ENCODE measurements around the gene CD300C. TPM values are rescaled to one million over a fixed set of nuclear protein-coding genes. Genes with fewer than 3 reads are reported as not detected.
"Not testable (repeated sequence)": the region's sequence is repeated elsewhere in the genome, so short reads cannot be mapped to it uniquely, and the experiment has no call there.

Gene CD300C
- not detected for total RNA-seq

DNA sequence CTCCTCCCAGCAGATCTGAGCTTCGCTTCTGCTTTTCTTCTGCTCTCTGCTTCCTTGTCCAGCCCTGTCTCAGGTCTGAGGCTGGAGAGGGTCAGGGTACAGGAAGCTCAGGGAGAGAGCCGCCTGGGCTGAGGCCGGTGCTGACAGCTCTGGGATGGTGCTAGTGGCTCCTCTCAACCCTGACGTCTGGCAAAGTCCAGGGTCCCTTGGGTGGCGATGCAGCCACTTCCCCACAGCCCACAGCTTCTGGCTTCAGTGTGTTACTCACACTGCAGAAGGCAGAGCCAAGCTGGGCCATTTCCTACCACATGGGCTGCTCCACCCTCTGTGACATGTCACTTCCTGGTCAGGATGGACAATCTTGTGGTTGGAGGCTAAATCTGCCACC lies at the start of gene CD300C:
Gene CD300C (minus strand): TSS at position 273 of the 388 bp plus-strand sequence. CDS start 333 bp downstream, outside the sequence.
- DNase-seq: no peak

DNA sequence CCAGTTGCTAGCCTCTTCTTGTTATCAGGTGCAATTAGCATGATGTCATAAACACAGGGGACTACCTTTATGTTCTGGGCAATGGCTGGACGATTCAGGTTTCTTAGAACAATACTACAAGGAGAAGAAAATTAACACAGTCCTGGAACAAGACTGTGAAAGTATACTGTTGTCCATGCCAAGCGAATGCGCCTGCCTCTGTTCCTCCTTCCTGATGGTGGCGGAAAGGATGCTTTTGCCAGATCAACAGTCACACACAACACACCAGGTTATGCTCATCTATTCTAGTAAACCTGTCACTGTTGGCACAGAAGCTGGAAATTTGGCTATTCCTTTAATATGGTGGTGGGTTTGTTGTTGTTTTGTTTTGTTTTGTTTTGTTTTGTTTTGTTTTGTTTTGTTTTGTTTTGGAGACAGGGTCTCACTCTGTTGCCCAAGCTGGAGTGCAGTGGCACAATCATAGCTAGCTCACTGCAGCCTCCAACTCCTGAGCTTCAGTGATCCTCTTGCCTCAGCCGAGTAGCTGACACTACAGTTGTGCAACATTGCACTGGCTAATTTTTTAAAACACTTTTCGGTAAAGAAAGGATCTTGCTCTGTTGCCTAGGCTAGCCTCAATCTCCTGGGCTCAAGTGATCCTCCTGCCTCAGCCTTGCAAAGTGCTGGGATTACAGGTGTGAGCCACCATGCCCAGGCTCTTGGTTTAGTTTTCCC lies 49.3 kb upstream of the CD300C start:
- no peak for DNase-seq

DNA sequence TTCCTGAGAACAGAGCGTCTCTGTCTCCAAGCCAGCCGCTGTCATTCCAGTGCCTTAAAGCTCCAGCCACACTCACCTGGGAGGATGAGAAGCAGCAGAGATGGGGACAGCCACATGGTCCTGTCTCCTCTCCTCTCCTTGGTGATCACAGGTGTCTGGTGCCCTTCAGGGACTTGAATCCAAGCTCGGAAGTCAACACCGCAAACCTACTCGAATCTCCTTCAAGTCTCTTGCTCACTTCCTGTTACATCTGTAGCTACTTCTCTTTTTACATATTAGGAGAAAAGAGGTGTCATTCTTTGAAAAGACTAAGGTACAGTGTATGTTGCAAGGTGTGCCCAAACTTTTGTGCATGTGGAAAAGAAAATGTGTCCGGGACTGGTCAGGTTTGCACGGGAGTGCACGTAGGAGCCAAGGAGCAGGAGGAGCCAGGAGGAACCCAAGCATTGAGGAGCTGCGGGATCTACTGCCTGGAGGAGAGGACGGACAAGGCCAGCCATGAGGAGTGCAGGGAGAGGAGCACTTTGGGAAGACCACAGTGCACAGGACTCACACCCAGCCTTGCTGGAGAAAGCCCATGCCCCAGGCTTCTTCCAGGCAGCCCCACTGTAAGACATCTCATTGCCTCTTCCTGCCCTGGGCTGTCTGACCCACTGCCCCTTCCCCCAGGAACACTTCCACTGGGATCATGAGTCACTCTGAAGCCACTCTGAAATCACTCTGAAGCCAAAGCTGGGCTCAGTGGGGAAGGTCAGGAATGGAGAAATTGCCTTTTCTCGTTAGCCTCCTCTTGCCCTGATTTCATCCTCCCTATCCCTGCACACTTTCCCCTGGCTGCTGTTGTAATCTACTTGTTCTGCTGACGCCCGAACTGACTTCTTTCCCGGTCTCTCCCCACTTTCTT lies 46.4 kb upstream of the CD300C start, which contains the start of gene CD300LD:
Gene CD300LD (minus strand): TSS at position 197 of the 904 bp plus-strand sequence. CDS start 81 bp downstream, at position 116.
- no peak for DNase-seq

DNA sequence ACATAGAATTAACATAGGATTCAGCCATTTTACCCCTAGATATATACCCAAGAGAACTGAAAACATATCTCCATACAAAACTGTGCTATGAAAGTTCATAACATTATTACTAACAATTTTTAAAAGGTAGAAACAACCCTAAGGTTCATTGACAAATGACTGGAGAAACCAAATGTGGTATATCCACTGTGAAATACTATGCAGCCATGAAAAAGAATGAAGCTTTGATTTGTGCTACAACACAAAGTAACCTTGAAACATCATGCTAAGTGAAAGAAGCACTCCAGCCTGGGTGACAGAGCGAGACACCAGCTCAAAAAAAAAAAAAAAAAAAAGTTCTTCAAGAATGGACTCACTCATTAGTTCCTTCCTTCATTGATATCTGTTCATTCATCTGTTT lies 45.6 kb upstream of the CD300C start:
- no peak for DNase-seq

DNA sequence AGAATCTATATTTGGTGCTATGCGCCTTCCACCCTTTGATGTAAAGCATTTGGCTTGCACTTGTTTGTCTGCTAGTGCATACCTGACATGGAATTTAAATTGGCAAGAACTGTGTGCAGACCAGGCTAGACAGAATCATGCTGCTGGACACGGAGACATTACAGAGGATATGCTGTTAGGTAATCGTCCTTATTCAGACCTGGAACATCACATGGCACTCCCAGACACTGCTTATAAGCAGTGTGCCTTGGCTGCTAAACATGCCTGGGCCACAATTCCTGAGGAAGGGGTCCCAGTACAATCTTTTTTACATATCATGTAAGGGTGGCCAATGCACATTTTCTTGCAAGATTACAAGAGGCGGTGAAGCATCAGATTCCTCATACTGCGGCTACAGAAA lies 39.8 kb upstream of the CD300C start:
- DNase-seq: no peak

DNA sequence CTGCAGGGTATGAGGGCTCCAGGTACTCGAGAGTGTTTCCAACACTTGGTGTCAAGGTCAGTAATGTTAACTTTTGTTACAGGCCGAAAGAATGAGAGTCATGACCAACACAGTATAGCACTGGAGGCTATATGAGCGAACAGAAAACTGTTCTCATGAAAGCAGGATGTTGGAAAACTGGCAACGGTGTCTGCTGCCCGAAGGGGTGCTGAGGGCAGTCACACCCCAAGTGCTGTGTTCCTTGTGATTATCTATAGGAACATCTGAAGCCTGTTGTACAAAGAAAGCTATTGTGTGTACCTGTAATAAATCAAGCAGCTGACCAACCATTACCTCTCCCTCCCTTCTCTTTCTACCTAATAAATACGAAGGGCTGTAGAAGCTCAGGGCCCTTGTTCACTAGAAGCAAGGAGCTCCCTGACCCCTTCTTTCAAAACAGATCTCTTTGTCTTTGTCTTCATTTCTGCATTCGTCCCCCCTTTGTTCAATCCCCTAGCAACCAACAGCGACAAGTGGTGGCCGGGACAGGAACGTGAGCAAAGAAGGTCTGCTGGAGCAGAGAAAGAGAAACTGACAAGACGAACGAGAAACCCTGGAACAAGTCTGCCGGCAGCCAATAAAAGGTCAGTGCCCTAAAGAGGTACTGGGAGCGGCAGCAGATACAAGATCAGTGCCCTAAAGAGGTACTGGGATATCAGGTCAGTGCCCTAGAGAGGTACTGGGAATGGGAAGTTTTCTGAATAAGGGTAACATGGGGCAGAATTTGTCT lies 38.6 kb upstream of the CD300C start:
- no peak for DNase-seq

DNA sequence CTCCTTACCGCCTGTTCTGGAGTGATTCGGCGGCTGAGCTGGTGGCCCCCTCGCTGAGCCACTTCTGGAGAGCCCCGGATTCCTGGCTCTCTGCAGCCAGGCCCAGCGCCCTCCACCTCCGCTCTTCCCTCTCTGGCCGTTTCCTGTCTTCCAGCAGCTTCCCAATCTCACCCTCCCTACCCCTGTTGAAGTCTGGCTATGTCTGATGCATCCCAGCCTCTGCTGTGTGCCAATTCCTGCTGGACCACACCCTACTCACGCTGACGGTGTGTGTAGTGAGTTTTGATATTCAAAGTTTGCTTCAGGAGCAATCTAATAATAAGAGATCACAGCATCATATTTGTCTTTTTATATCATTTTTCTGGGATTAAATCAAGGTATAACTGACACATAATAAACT lies 36.7 kb upstream of the CD300C start:
- no peak for DNase-seq

DNA sequence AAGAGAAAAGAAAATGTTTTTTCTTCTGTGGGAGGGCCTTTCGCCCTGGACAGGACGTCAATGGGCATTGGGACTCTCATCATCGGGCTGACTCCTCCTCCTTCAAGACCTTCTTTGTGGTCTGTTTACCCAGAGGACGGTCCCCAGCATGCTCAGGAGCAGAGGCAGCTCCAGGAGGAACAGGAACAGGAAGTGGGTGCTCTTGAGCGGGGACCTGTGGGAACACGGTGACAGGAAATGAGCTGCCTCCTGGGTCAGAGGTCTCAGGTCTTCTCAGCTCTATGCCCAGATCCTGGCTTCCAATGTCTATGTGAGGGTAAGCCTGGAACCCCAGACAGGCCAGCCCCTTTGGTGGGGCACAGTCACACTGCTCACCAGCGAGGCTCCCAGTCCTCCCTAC lies 34.0 kb upstream of the CD300C start:
- no peak for DNase-seq

DNA sequence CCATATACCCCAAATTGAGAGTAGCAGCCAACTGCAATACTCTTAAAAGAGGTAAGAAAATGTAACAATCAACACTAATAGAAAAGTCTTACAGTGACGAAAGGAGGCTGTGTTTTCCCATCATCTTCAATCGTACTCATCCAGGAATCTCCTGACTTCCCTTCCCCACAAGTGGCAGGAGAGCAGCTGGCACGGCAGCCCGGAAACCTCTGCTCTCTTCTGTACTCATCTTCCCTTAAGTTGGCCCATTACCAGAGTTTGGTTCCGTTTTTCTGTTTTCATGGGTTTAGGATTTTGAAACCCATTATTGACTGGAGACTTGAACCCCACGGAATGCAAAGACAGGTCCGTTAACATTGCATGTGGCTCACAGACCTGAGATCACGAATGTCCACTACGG lies 33.1 kb upstream of the CD300C start:
- no peak for DNase-seq

DNA sequence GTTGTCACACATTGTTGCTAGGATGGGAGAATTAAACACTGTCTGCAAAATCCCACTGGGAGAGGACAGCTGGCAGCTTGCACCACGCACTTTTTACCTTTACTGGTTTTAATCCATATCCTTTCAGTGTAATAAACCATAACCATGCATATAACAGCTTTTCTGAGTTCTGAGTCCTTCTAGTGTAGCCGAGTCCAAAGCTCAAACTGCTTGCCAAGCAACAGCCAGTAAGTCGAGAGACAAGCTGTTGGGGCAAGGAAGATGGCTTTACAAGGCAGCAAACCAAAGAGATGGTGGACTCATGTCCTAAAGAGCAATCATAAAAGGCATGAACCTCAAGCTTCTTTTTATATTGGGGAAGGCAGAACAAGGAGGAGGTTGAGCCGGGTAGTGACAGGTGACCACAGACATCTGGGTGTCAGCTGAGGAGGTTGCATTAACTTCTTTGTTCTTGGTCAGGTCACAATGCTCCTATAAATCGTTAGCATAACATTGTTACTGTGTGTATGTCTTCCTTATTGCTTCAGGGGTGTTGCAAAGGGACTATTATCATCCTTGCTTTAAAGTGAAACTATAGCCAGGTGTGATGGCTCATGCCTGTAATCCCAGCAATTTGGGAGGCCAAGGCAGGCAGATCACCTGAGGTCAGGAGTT lies 28.7 kb upstream of the CD300C start:
- DNase-seq: no peak

DNA sequence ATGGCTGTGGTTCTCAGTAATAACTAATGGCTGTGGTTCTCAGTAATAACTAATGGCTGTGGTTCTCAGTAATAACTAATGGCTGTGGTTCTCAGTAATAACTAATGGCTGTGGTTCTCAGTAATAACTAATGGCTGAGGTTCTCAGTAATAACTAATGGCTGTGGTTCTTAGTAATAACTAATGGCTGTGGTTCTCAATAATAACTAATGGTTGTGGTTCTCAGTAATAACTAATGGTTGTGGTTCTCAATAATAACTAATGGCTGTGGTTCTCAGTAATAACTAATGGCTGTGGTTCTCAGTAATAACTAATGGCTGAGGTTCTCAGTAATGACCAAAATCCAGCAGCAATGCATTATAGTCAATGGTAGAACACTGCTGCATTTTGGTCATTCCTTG lies 27.7 kb upstream of the CD300C start:
- not testable (repeated sequence) for DNase-seq

DNA sequence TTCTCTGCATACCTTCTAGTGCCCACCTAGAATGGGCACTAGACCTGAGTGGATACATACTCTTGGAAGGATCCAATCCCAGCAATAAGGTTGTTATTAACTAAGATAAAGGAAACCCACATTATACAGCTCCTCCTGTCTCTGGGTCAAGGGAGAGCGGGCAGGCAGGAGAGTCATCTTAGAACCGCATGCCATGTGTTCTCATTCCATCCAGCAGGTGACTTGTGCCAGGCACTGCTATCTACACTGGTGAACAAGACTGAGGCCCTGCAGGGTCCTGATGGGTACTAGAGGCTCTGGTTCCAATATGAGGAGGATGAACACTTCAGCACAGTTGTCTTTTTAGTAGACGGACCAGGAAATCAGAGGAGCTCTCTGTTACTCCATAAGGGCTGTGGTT lies 27.3 kb upstream of the CD300C start:
- DNase-seq: no peak

DNA sequence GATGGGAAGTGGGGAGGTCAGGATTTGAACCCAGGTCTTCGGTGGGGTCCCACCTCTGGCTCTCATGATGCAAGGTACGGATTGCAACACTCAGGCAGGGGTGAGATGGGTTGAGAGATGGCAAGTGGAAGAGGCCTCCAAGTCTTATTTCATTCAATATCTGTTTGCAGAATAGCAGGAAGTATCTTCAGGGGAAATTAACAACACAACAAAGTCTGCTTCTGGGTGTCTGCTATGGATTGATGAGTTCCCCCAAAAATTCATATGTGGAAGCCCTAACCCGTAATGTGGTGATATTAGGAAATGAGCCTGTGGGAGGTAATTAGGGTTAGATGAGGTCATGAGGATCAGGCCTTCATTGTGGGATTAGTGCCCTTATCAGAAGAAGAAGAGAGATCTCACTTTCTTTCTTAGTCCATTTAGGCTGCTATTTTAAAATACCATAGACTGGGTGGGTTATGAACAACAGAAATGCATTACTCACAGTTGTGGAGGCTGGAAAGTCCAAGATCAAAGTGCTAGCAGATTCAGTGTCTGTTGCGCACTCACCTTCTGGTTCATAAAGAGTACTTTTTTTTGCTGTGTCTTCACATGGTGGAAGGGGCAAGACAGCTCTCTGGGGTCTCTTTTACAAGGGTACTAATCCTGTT lies 25.8 kb upstream of the CD300C start:
- DNase-seq: no peak

DNA sequence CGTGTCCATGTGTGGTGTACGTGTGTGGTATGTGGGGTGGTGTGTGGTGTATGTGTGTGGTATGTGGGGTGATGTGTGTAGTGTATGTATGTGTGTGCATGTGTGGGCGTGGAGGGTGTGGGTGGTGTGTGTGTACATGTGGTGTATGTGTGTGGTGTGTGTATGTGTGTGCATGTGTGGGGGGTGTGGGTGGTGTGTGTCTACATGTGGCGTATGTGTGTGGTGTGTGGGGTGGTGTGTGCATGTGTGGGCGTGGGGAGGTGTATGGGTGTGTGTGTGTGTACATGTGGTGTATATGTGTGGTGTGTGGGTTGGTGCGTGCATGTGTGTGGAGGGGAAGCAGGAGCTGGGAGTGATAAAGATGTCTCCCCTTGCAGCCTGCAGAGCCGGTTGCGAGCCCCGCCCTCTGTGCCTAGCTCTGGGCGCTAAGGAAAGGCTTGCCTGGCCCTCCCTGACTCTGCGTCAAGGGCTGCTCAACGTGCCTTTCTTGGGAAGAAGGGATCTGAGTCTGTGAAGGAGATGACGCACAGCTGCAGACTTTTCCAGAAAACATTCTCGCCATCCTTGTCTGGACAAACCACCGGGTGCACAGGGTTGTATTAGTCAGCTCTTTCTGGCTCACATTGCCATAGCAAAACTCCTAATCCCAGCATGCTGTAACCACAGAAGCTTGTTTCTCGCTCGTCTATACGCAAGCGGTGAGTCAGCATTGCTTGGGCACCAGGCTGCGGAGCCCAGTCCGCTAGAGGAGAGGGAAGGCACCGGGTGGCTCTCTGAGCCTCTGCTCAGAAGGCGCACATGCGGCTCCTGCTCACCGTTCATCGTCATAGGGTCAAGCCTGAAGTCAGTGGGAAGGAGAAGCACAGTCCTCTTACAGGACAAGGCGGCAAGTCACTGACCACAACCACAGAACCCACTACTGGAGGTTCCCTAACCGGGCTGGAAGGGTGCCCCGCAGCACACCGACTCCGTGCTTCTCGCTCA lies 23.4 kb upstream of the CD300C start:
- DNase-seq: no peak

DNA sequence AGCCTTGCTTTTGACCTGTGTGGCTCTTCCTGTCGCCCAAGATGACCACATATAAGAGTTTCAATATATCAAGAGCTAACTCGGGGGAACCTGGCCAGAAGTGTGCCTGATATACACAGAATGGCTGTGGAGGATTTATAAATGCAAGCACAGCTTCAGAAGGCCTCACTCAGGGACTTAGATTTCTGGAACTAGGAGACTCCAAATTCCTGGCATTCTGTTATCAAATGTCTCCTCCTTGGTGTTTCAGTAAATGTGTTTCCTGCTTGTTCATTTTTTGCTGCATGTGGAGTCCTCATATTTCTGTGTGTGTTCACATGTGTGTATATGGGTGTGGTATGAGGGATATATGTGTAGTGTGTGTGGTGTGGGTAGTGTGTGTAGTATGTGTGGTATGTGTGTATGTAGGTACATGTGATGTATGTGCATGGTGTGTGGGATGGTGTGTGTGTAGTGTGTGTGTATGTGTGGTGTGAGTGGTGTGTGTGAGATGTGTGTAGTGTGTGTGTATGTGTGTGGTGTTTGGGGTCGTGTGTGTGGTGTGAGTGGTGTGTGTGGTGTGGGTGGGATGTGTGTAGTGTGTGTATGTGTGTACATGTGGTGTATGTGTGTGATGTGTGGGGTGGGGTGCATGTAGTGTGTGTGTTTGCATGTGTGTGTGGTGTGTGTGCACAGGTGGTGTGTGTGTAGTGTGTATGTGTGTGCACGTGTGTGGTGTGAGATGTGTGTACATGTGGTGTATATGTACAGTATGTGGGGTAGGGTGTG lies 22.4 kb upstream of the CD300C start:
- DNase-seq: no peak

DNA sequence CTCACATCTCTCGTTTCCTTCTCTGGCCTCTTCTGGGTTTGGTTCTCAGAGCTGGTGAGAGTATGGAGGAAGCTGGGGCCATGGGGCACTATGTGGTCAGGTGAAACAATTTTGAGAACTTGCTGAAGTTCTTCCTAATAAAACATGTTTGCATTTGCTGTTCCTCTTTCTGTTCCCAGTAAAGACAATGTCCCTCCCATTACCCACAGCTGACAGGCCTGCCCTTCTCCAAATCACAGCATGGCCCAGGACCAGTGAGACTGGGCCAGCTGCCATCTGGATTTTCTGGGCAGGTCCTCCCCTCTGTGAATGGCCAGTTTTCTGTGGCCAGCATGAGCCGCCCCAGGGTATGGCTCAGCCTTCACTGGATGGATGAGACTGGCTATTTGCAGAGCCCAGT lies 21.5 kb upstream of the CD300C start, which contains the start of gene CD300H:
Gene CD300H (minus strand): TSS at position 113 of the 400 bp plus-strand sequence.
- no peak for DNase-seq

DNA sequence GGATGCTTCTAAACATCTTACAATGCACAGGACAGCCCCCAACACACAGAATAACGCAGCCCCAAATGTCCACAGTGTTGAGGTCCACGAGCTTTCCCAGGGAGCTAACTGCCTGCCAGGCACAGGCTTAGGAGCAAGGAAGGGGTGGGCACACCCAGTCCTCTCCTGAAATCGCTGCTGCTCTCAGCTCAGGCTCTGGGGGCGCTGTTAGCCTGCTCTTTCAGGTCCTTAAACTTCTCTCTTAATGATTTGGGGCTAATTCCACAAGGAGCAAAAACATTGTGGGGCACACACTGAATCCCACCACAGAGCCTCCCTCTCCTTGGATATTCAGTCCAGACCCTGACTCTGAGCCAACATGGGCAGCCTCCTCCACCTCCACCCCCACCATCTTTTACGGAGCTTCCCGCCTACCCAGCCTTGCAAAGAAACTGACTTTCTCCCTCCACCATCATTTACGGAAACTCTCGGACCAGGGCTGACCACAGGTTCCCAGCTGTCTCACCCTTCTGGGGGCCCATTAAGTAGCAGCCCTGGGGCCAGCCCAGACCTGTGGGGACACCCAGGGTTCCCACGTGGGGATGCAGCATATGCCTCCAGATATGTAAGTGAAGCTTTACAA lies 20.3 kb upstream of the CD300C start:
- DNase-seq: no peak

DNA sequence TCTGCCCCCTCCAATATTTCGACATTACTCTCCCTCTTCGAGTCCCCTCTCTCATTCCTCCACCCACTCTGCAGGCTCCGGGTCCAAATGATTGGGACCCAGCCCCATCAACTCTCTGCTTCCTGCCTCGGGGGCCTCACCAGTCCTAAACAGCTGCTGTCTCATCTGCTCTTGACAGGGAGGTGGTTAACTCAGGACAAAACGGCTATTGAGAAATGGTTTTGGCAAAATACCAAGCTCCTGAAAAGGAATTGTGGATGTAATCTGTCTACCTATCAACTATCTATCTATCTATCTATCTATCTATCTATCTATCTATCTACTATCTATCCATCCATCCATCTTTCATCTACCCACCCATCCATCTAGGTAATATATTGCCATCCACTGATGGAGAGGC lies 19.2 kb upstream of the CD300C start:
- DNase-seq: no peak

DNA sequence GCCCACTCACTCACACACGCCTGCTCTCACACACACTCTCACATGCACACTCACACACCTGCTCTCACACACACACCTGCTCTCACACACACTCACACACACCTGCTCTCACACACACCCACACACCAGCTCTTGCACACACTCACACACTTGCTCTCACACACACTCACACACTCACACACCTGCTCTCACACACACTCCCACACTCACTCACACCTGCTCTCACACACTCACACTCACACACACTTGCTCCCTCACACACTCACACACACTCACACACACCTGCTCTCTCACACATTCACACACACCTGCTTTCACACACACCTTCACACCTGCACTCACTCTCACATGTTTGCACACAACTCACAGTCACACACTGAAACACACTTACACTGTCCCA lies 17.4 kb upstream of the CD300C start:
- DNase-seq: no peak

All from effector CD4-positive, alpha-beta T cell (primary cell).